NCI-H1436 treated with DMSO at 0.1 percent for 48 hours (cell line): Measurements from ENCODE around the gene KNCN.

Source experiments
- DNase-seq: peaks from one replicate; lab custom pipeline; 2025; lab: John Stamatoyannopoulos, UW

KNCN gene

GRCh38 chr1:46551597-46552095 is at the start of gene KNCN:
TSS of gene KNCN (minus strand) at chr1:46551647. CDS start at chr1:46551215, 432 bp downstream.
- no peak for DNase-seq

GRCh38 chr1:46599059-46599970 is 47.9 kb upstream of the KNCN start:
- no peak for DNase-seq

- DNase-seq, result no peak
These were observed 45.4 kb upstream of the KNCN start for GRCh38 chr1:46596846-46597245.

- DNase-seq, result no peak
These were observed 44.6 kb upstream of the KNCN start for GRCh38 chr1:46596036-46596435.

GRCh38 chr1:46595127-46595526 is 43.7 kb upstream of the KNCN start:
- no peak for DNase-seq

- no peak for DNase-seq
These were observed 42.6 kb upstream of the KNCN start for GRCh38 chr1:46594063-46594462.

- no peak for DNase-seq
These were observed 41.4 kb upstream of the KNCN start for GRCh38 chr1:46592823-46593222.

- DNase-seq, result no peak
These were observed 38.1 kb upstream of the KNCN start for GRCh38 chr1:46589529-46589928.

- DNase-seq, result no peak
These were observed 35.6 kb upstream of the KNCN start for GRCh38 chr1:46587069-46587468.

- DNase-seq, result no peak
These were observed 34.0 kb upstream of the KNCN start for GRCh38 chr1:46585312-46585938.

- no peak for DNase-seq
These were observed 32.0 kb upstream of the KNCN start for GRCh38 chr1:46583494-46583893.

- no peak for DNase-seq
These were observed 31.5 kb upstream of the KNCN start for GRCh38 chr1:46582972-46583371.

- no peak for DNase-seq
These were observed 30.4 kb upstream of the KNCN start for GRCh38 chr1:46581681-46582455.

- no peak for DNase-seq
These were observed 28.9 kb upstream of the KNCN start for GRCh38 chr1:46580140-46580903.

- DNase-seq, result no peak
These were observed 26.2 kb upstream of the KNCN start for GRCh38 chr1:46577671-46578070.

GRCh38 chr1:46576596-46576995 is 25.1 kb upstream of the KNCN start:
- DNase-seq, result no peak

- no peak for DNase-seq
These were observed 24.3 kb upstream of the KNCN start for GRCh38 chr1:46575778-46576177.

- DNase-seq, result no peak
These were observed 23.9 kb upstream of the KNCN start for GRCh38 chr1:46575300-46575699.

- DNase-seq, result no peak
These were observed 20.3 kb upstream of the KNCN start for GRCh38 chr1:46571691-46572225.

- no peak for DNase-seq
These were observed 18.7 kb upstream of the KNCN start for GRCh38 chr1:46569884-46570725.
